Uterus (tissue), 4 donors: ENCODE data around the gene CGB2. TPM values are rescaled to one million over a fixed set of nuclear protein-coding genes. Genes with fewer than 3 reads are reported as not detected.
"Not testable (repeated sequence)": the region's sequence is repeated elsewhere in the genome, so short reads cannot be mapped to it uniquely, and the experiment has no call there.

ENCODE experiments used
- DNase-seq, 2 donors: peaks; one replicate each; pipeline ENCODE4 v3.0.0-alpha.2; 2019 to 2020
- H3K27ac ChIP-seq, 2 donors: fragments of 200-600 bp; sonication (generic); 1 replicate in 1 of 2; 2 replicates in 1 of 2; pipeline ENCODE4 v1.5.1; 2016 to 2018
- H3K27me3 ChIP-seq, 2 donors: fragments of 200-600 bp; sonication (generic); one replicate each; pipeline ENCODE4 v1.5.1; 2018 to 2019; ENCODE audit warnings: control low read depth in 1 of 2
- H3K36me3 ChIP-seq, 2 donors: fragments of 200-600 bp; sonication (generic); one replicate each; pipeline ENCODE4 v1.5.1; 2019; ENCODE audit warnings: control low read depth in 1 of 2
- H3K4me1 ChIP-seq, 2 donors: fragments of 200-600 bp; sonication (generic); one replicate each; pipeline ENCODE4 v1.5.1; 2018 to 2019; ENCODE audit warnings: control low read depth in 1 of 2
- H3K4me3 ChIP-seq, 2 donors: fragments of 200-600 bp; sonication (generic); 1 replicate in 1 of 2; 2 replicates in 1 of 2; pipeline ENCODE4 v1.5.1; 2018 to 2019; ENCODE audit warnings: mild to moderate bottlenecking in 1 of 2
- H3K9me3 ChIP-seq, 2 donors: fragments of 200-600 bp; sonication (generic); one replicate each; pipeline ENCODE4 v1.5.1; 2019; ENCODE audit warnings: control low read depth in 1 of 2
- POLR2A ChIP-seq, 2 donors: fragments of 450-650 bp; IDR thresholded peaks; one replicate each; pipeline ENCODE4 v1.6.1; 2016; ENCODE audit warnings: antibody characterized with exemption in 2 of 2, mild to moderate bottlenecking in 1 of 2, moderate library complexity in 1 of 2
- intact Hi-C: fragments of 100-400 bp; cut with DNase I; formaldehyde crosslinking; loops from one replicate; pipeline ENCODE4 v1.15.1; 2023; ENCODE audit warnings: low total_unique reads
- total RNA-seq, 4 donors: library from RNA; depleted of rRNA in 3 of 4; stranded (reverse); fragments of >200 nt in 3 of 4; gene quantifications; one replicate each; pipeline versions ENCODE4 v1.1.0 to v1.2.4, GENCODE V29; 2014 to 2023
- TF ChIP-seq, protein P1 (sequence below), 4 experiments: fragments of 200-600 bp in 2 of 4; fragments of 450-650 bp in 2 of 4; sonication (generic) in 2 of 4; IDR thresholded peaks; one replicate each; pipeline ENCODE4 v1.5.1; 2016 to 2019; ENCODE audit warnings: antibody characterized with exemption in 4 of 4, mild to moderate bottlenecking in 2 of 4, moderate library complexity in 1 of 4
- donor health status: DM: yes; HTN: yes; CAD: no.

The CGB2 gene
- total RNA-seq, 4 donors from 2014 or later, result not detected

DNA sequence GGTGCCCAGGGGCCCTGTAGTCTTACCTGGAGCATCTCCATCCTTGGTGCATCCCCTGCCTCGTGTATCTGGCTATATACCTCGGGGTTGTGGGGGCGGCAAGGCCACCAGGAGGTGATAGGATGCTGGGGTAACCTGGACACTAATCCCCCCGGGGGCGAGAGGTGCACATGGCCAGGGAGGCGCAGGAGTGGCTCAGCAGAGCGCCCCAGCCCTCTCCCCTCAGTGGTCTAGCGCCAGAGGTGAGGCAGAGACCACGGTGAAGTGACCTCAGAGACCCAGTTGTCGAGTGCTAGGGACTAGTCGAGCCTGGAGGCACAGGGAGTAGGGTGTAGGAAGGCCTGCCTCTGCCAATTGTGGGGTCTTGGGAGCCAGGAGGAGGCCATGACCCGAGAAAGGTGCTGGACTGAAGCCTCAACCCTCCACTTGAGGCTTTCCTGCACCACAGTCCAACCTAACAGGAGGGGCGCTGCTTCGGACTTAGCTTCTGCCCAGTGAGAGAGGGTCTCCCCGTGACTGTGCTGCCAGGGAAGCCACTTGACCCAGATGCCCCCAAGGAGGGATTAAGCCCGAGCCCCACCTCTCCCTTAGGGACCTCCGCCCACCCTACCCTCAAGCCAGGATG, 14.5 kb upstream of the CGB2 start, which contains the start of gene LHB:
Gene LHB, minus strand, starts transcription at position 51 of the 625 bp plus-strand sequence. Its CDS starts 10 bp downstream, at position 41.
- DNase-seq, result no peak

DNA sequence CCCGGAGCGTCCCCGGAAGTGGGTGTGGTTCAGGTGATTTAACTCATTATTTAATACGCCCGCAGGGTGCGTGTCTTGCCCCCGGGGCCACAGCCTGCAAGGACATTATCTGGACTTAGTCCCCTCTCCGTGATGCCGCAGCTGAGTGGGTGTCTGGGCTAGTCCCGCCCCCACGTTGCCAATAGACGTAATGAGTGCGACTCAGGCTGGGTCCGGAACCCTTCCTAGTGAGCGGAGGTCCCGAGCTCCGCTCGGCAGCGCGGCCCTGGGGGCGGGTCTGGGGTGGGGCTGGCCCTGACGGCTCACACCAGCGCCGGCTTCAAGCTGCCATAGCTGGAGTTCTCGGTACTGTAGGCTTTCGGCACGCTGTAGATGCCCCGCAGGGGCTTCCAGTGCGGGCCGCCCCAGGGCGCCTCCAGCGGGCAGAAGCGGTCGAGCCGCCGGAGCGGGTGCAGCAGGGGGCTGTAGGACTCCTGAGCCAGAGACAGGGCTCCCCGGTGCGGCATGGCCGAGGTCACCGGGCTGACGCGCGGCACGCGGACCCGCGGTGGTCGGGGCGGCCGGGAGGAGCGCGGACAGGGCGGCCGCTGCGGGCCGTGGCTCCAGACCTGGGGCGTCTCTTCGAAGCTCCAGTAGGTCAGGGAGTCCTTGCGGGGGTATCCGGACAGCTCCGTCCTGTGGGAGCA, 13.9 kb upstream of the CGB2 start:
- Histone ChIP-seq H3K36me3 (no peaks in the 10 kb centered on the region), H3K27me3 (no peaks in the 10 kb centered on the region), H3K4me1 (peaks cover 0 to 7% of the 10 kb centered on the region in 2 donors), H3K27ac (no peak overlapping the region), H3K4me3 (peak overlapping the region; percentile 30 to 31), H3K9me3 (no peaks in the 10 kb centered on the region)
- intact Hi-C loops, result no loop called here
- TF ChIP-seq, protein P1, sequence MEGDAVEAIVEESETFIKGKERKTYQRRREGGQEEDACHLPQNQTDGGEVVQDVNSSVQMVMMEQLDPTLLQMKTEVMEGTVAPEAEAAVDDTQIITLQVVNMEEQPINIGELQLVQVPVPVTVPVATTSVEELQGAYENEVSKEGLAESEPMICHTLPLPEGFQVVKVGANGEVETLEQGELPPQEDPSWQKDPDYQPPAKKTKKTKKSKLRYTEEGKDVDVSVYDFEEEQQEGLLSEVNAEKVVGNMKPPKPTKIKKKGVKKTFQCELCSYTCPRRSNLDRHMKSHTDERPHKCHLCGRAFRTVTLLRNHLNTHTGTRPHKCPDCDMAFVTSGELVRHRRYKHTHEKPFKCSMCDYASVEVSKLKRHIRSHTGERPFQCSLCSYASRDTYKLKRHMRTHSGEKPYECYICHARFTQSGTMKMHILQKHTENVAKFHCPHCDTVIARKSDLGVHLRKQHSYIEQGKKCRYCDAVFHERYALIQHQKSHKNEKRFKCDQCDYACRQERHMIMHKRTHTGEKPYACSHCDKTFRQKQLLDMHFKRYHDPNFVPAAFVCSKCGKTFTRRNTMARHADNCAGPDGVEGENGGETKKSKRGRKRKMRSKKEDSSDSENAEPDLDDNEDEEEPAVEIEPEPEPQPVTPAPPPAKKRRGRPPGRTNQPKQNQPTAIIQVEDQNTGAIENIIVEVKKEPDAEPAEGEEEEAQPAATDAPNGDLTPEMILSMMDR (IDR thresholded peaks at IDR 0.05), result peak in 2 of 4 experiments; percentile 37 to 38
- TF ChIP-seq POLR2A (IDR thresholded peaks at IDR 0.05), result no peak
- peak in 1 of 2 donors; percentile 41 for DNase-seq

More for the DNA sequence above, 14.5 kb upstream of the CGB2 start, which contains the start of gene LHB:
- Histone ChIP-seq H3K4me3 (peak within 1 kb of the TSS; percentile 30 to 31), H3K27me3 (no peaks in the 10 kb centered on the region), H3K36me3 (no peaks in the 10 kb centered on the region), H3K9me3 (no peaks in the 10 kb centered on the region), H3K27ac (no peak within 1 kb of the TSS), H3K4me1 (peaks cover 0 to 7% of the 10 kb centered on the region in 2 donors)
- TF ChIP-seq POLR2A (IDR thresholded peaks at IDR 0.05), result no peak
- TF ChIP-seq, protein P1 (IDR thresholded peaks at IDR 0.05), result no peak
- intact Hi-C loops, result no loop called here

DNA sequence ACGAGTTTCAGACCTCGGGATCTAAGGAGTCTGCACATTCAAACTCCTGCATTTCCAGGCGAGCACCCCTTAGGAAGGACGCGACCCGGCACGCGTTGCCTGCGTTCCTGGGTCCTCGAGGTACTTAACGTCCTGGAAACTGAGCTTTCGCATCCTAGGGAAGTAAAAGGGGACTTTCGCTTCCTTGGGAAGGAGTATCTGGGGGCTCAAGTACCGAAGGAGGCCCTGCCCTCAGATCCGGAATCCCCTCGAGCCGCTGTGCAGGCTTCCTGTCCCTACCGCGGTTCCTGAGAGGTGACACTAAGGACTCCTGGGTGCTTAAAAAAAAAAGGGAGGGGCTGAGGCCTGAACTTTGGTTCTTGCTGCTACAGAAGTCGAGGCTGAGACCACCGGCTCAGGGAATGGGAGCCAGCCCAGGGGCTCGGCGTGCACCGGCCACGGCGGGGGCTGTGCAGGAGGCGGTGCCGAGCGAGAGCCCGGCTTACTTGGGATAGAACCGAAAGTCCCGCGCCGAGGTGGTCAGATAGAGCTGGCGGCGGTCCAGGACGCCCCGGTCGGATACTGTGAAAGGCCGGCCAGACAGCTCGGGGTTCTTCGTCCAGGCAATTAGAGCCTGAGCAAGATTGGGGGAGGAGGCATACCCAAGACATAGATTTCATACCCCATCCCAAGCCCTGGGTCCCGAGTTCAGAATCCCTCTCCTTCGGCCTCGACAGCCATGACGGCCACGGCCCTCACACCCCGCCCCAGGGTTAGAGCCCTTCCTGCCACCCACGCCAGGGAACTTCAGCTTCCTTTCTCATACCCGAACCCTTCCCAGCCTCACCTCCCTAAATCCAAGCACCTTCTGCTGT, 13.1 kb upstream of the CGB2 start:
- H3K27me3 ChIP-seq, H3K9me3 ChIP-seq, H3K4me1 ChIP-seq, DNase-seq, H3K27ac ChIP-seq, H3K36me3 ChIP-seq, intact Hi-C loops: not testable (repeated sequence)
- peak overlapping the region; percentile 30 to 31 for H3K4me3 ChIP-seq

DNA sequence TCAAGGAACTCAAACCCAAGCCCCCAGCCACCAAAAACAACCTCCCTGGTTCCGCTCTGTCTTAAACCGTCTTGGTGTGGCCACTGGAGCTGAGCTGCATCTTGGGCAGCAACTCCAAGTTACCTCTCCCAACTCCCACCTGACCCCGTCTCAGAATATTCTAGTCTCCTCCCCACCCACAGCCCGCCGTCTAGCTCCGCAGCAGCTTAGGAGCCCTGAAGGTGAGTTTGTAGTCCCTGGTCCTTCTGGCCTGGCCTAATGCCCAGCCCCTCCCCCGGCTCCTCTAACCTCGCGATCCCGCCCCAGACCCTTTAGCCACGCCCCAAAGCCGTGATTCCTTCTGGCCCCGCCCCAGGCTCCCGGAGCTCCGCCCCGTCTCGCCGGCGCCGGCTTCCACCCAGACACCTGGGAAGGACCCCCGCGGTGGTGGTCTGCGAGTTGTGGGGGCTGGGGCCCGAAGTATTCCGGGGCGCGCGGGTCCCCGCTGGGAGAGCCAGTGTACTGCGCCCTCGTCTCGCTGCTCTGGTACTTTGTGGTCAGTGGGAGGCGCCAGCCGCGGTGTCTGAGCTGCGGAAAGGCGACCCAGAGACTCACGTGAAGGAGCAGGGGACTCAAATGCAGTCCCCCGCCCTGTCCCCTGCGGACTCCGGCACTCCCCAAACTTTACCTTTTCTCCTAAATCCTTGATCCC, 12.3 kb upstream of the CGB2 start:
- DNase-seq, result peak; percentile 35 to 64
- H3K4me3 ChIP-seq, result peak overlapping the region in 1 of 2 donors; percentile 30
- TF ChIP-seq POLR2A (IDR thresholded peaks at IDR 0.05), result no peak
- TF ChIP-seq, protein P1 (IDR thresholded peaks at IDR 0.05), result no peak
- H3K36me3 ChIP-seq, result no peaks in the 10 kb centered on the region
- peaks cover 0 to 7% of the 10 kb centered on the region in 2 donors for H3K4me1 ChIP-seq
- no peaks in the 10 kb centered on the region for H3K9me3 ChIP-seq
- intact Hi-C loops, result no loop called here
- no peaks in the 10 kb centered on the region for H3K27me3 ChIP-seq
- no peak overlapping the region for H3K27ac ChIP-seq

DNA sequence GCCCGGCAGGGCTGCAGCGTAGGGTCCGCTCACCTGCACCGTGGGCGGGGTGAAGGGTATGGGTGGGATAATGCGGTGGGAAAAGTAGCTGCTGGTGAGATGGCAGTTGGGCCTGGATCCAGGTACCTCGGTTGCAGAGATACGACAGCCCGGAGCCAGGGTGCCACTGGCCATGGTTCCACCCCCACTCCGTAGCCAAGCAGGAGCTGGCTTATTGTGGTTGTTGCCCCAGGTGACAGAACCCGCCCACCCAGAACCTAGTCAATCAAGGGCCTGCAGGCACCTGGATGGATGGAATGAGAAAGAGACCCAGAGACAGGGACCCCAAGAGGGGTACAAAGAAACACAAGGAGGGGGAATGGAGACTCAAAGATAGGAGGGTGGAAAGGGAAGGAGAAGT, 11.3 kb upstream of the CGB2 start:
- Histone ChIP-seq H3K27me3 (no peaks in the 10 kb centered on the region), H3K9me3 (no peaks in the 10 kb centered on the region), H3K27ac (no peak overlapping the region), H3K4me3 (no peak overlapping the region), H3K36me3 (no peaks in the 10 kb centered on the region), H3K4me1 (peaks cover 0 to 7% of the 10 kb centered on the region in 2 donors)
- TF ChIP-seq, protein P1 (IDR thresholded peaks at IDR 0.05), result no peak
- TF ChIP-seq POLR2A (IDR thresholded peaks at IDR 0.05), result no peak
- DNase-seq, result no peak
- intact Hi-C loops, result no loop called here
